HCEC 1CT (cell line): Measurements from ENCODE around the gene ARG2.

Source experiments
- DNase-seq: peaks from one replicate; pipeline ENCODE4 v3.0.0-alpha.2; 2017

ARG2 gene

DNA sequence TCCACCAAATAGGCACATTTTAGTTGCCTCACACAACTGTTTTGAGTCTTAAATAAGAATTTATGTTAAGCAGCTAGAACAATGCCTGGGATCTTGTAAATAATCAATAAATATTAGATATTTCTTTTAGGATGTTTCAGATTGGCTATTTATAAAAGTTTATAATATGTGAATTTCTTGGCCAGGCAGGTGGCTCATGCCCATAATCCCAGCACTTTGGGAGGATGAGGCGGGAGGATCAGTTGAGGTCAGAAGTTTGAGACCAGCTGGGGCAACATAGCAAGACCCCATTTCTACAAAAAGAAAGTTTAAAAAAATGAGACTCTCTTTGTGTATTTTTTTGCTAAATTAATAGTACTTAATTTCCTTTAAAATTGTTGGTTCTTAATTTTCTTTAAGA is 21.8 kb downstream of the ARG2 start:
- no peak for DNase-seq

DNA sequence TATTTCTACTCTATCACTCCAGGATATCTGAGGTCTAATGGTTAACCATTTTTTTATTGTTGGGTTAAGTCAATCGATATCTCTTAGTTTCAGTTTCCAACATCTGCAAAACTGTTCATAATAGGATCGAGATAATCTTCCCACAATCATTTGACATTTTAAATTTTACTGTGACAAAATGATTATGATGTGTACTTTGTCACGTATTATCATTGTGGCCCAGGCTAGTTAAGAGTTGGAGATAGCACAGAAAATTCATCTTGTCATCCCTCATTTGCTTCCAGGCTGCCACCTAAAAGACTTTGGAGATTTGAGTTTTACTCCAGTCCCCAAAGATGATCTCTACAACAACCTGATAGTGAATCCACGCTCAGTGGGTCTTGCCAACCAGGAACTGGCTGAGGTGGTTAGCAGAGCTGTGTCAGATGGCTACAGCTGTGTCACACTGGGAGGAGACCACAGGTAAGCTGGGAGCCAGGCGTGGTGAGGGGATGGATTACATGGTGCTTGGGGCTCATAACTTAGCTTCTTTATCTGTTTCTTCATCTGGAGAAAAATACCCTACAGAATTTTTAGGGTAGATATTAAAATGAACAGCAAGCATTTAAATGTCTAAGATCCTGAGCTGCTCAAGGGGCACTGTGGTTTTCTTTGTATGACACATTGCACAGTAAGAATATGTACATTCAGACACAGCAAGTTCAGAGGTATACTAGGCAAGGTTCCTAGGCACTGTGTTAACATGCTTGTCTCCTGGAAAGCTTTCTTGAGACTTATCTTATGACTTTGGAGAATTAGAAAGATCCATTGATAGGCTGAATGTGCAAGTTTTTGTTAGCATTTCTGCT is 22.4 kb downstream of the ARG2 start:
- no peak for DNase-seq

GRCh38 chr14:67643713-67644112 is 24.0 kb downstream of the ARG2 start:
- DNase-seq, result no peak

DNA sequence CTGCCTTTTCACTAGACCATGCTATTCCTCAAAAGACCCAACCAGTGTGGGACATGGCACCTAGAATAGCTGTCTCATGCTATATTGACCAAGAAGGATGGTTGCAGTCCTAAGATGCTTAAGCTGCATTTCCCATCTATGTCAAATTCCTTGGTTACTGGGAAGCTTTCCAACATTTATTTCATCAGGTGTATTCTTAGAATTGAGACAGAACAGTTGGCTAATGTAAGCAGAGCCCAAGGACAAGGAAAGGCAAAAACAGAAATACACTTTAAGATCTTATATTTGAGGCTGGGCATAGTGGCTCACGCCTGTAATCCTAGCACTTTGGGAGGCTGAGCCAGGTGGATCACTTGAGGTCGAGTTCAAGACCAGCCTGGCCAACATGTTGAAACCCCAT is 24.7 kb downstream of the ARG2 start:
- DNase-seq, result no peak

- no peak for DNase-seq
These were observed 25.7 kb downstream of the ARG2 start for GRCh38 chr14:67645414-67645813.

DNA sequence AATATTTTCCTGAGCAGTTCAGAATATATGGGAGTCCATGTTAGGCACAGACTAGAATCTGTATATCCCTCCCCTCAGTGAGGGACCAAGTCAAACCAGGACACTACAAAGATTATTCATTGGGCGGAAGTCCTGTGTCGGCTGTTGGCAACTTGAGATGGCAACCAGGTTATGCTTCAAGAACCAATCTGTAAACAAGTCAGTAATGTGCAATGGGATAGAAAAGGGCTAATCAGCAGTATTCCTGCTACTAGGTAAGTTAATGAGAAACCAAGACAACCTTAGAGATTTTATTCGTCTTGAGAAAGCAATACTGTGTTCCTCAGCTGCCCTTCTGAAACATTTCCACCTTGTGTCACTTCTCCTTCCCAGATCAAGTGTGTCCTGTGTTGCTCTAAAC is 26.4 kb downstream of the ARG2 start:
- DNase-seq, result no peak

DNA sequence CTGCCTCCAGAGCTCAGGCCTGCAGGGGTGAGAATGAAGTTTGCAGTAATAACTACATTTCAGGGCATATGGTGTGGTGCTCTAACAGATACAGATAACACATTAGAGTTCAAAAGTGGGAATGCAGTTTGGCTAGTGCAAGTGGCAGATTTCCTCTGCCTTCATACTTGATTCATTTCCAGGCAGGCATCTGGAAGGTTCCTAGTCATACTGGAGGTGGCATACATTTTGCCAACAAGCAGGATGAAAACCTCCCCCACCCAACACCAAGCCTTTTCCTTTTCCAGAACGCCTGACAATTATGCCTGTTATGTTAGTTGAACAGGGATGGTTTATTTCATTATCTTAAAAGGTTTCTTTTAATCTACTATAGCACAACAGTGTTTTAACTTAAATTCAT is 30.4 kb downstream of the ARG2 start:
- no peak for DNase-seq

DNA sequence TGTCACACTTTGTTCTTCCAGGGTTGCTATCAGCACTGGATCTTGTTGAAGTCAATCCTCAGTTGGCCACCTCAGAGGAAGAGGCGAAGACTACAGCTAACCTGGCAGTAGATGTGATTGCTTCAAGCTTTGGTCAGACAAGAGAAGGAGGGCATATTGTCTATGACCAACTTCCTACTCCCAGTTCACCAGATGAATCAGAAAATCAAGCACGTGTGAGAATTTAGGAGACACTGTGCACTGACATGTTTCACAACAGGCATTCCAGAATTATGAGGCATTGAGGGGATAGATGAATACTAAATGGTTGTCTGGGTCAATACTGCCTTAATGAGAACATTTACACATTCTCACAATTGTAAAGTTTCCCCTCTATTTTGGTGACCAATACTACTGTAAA is 31.0 kb downstream of the ARG2 start:
- peak; percentile 79 for DNase-seq

DNA sequence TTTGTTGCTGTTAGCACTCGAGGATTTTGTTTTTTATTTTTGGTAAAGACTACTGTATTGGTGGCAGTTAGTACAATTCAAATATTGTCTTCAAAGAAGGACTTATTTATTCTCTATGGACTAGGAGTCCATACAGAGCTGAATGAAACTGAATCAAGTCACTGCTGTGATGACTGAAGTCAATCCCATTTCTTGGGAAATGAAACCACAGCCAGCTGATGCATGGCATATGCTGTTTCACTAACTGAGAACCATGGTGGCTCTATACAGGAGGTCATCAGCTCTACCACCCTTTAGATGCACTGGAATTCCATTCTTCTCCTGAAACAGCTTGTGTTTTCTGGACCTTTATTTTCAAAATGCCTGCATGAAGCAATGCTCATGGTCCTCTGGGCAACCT is 32.5 kb downstream of the ARG2 start:
- no peak for DNase-seq

DNA sequence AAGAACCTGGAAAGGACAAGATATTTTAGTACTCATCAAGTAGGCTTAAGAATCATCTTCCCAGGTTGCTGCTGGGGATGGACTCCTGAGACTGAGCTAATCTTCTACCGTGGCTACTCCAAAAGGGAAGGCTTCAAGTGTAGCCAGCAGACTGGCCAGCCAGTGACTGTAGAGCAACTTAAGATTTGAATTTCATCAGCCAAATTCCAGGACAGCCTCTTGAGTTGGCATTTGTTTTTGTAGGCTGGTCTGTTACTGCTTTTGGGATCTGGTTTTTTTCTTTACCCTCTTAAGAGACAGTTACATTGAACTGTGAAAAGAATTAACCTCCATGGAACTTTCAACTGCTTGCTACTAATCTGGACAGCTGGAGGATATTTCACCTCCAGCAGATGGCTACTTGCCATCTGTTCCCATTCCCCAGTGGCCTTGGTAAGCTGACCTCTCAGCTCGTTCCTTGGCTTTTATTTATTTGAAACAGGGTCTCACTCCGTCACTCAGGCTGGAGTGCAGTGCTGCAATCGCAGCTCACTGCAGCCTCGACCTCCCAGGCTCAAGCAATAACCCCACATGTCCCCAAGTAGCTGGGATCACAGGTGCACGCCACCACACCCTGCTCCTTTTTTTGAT is 34.0 kb downstream of the ARG2 start:
- DNase-seq, result no peak

- no peak for DNase-seq
These were observed 43.9 kb downstream of the ARG2 start for GRCh38 chr14:67663633-67664032.

DNA sequence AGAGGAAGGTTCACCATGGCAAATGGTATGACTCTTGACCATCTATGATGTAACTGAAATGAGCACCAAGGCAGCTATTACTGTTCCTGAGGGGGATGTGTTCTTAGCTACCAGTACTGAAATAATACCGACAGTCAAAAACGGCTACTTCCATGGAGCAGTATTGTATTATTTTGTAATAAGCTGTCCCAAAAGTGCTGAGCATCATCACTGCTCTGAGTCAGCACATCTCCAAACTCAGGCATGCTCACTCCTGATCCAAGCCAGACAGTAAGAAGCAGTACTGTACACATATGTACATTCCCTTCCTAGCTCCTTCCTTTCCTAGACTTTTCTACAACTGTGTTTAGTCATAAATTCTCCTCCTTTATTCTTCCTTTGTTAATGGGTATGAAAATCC is 46.1 kb downstream of the ARG2 start:
- DNase-seq, result peak; percentile 44

DNA sequence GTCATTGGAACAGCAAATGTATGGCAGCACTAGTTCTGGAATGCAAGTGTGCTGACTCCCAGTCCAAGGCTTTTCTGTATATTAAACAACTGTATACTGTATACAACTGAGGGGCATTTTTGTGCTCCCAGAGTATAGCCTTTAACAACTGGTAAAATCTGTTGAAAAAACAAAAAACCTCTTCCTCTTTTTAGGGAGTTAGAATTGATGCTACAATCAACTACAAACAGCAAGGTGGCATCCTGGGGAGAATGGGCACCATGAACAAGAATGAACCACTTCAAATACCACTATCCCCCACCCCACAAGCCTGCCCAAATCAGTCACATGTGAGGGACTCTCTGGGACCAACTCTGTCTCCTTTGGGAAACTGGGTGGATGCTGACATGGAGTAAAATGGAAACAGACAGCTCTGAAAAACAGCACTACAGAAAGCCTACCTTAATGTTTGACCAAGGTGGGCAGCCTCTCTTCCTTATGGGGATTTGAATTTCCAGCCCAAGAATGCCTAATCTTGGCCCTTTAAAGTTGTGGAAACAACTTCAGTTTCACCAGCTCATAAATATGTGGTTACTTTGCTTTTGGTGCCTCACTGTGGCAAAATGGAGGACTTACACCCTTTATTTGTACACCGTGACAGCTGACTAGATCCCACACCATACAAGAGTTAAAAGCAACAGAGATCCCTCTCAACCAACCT is 47.2 kb downstream of the ARG2 start:
- DNase-seq, result peak; percentile 49

DNA sequence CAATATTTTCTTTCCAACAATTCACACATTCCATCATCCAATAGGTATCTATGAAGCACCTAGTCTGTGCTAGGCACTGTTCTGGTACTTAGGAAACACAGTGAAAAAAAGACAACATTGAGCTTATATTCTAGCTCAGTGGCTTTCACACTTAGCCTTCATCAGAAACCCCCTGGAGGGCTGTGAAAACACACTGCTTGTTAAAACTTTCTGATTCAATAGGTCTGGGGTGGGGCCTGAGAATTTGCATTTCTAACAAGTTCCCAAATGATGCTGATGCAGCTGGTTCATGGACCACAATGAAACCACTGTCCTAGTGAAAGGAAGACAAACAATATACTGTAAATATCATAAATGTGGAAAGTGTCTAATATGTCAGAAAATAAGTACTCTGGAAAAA is 48.8 kb downstream of the ARG2 start:
- no peak for DNase-seq

DNA sequence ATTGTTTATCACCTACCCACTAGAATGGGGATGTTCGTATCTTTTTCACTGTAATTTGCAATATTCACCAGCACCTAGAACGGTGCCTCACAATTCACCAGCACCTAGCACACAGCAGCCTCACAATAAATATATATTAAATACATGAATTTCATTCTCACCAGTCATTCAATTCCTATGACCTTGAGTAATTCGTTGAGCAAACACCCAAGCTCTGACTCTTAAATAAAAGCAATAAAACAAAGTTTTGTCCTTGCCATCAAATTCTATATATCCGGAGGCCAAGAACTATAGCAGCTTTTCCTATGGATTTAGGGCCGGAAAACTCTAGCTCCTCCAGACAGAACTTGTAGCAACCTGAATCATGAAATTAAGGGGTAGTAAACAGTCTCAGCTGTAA is 53.7 kb downstream of the ARG2 start:
- DNase-seq, result peak; percentile 36

DNA sequence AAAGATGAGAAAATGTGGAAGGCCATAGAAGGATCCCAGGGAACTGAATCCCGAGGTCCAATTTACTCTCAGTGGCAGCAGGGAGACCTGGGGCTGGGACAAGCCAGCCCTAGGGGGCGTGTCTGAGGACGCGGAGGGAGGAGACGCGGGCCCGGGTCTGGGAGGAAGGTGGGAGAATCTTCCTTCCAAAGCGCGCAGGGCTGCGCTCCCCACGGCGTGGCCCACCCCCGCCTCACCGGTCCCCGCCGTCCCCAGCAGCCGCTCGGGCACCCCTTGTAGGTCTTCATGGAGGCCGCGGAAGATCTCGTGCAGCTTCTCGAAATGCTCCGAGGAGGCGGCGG is 54.4 kb downstream of the ARG2 start:
- peak; percentile 40 for DNase-seq

- DNase-seq, result peak; percentile 72
These were observed 54.9 kb downstream of the ARG2 start, which contains the start of gene VTI1B for GRCh38 chr14:67674480-67675218. TSS of gene VTI1B (minus strand) at chr14:67674632. CDS start at chr14:67674489, 143 bp downstream.

DNA sequence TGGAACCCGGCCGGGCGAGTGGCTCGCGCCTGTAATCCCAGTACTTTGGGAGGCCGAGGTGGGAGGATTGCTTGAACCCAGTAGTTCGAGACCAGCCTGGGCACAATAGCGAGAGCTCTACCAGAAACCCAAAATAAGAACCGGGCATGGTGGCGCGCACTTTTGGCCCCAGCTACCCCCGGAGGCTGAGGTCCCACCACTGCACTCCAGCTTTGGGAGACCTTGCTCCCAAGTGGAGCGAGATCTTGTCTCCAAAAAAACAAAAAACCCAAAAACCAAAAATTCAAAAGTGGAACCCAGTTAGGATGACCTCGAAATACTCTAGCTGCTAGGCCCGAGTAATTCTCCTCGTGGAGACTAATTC is 55.5 kb downstream of the ARG2 start:
- no peak for DNase-seq

- no peak for DNase-seq
These were observed 59.3 kb downstream of the ARG2 start for GRCh38 chr14:67679006-67679405.

DNA sequence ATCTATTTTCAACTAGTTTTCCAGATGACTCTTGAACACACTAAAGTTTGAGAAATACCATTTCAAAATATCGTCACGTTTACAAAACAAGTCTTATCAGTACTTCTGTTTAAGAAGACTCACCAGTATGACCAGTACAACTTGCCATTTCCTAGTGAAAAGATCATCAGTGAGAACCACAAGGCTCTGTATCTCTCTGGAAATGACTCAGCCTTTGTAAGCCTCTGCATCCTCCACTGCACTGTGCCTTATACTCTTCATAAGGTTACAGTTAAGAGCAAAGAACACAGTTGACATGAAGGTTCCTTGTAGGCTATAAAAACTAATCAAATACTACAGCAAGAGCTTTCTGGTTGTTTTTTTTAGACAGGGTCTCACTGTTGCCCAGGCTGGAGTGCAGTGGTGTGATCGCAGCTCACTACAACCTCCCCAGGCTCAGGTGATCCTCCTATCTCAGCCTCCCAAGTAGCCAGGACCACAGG is 60.4 kb downstream of the ARG2 start:
- peak; percentile 92 for DNase-seq

DNA sequence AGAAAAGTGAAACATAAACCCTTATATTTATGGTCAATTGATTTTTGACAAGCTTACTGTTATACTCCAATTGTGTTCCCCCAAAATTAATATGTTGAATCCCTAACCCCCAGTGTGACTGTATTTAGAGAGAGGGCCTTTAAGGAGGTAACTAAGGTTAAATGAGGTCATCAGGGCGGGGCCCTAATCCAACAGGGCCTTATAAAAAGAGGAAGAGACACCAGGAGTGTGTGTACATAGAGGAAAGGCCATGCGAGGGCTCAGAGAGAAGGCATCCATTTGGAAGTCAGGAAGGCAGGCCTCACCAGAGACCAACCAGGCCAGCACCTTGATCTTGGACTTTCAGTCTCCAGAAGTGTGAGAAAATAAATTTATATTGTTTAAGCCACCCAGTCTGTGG is 61.2 kb downstream of the ARG2 start:
- no peak for DNase-seq

GRCh38 chr14:67683842-67684241 is 64.1 kb downstream of the ARG2 start:
- DNase-seq, result no peak

DNA sequence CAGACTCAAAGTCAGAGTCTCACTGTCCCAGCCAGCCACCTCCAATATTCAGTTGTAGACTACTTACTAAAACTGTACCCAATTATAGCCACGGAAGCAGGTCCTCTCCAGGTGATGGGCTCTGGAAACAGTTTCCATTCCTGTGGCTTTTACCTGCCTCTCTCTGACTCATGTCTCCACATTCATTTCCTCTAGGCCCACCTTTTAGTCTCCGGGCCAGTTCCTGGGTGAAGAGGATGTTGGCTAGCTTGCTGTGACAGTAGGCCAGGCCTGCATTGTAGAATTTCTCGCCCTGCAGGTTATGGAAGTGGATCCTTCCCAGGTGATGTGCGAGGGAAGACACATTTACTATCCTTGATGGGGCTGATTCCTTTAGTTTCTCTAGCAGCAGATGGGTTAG is 70.3 kb downstream of the ARG2 start:
- no peak for DNase-seq
